WTC11 (cell line): ENCODE data around the gene DGCR2. TPM values are rescaled to one million over a fixed set of nuclear protein-coding genes. Genes with fewer than 3 reads are reported as not detected.
"Not testable (repeated sequence)": the region's sequence is repeated elsewhere in the genome, so short reads cannot be mapped to it uniquely, and the experiment has no call there.

Experiments
- ATAC-seq: fragments of 200-7000 bp; cut with Tn5 transposase; 2 replicates; pipeline ENCODE4 v1.10.0; 2021; ENCODE audit warnings: mild to moderate bottlenecking, moderate library complexity
- CTCF ChIA-PET: fragments of 300-600 bp; sonication (Branson Sonifier 250); formaldehyde crosslinking; loops from one replicate; lab custom pipeline; 2021; ENCODE audit warnings: antibody characterized with exemption; lab: Charles Lee
- POLR2A ChIA-PET: fragments of 350-600 bp; sonication (Branson Sonifier 250); formaldehyde crosslinking; loops from one replicate; lab custom pipeline; 2021; ENCODE audit warnings: antibody characterized with exemption; lab: Charles Lee
- DNase-seq: peaks from one replicate; pipeline ENCODE4 v3.0.0; 2021; ENCODE audit warnings: low spot score
- H3K27ac Mint-ChIP-seq: 2 replicates; pipeline ENCODE4 v1.8.0; 2021; ENCODE audit warnings: mixed read lengths
- H3K27me3 Mint-ChIP-seq: 2 replicates; pipeline ENCODE4 v1.8.0; 2021; ENCODE audit warnings: low read depth, mild to moderate bottlenecking, moderate library complexity, mixed read lengths
- H3K36me3 Mint-ChIP-seq: 2 replicates; pipeline ENCODE4 v1.8.0; 2021; ENCODE audit warnings: mixed read lengths
- H3K4me1 Mint-ChIP-seq: 2 replicates; pipeline ENCODE4 v1.8.0; 2022; ENCODE audit warnings: mixed read lengths
- H3K4me3 Mint-ChIP-seq: 2 replicates; pipeline ENCODE4 v1.8.0; 2021; ENCODE audit warnings: mild to moderate bottlenecking, moderate library complexity, mixed read lengths
- H3K9me3 Mint-ChIP-seq: 2 replicates; pipeline ENCODE4 v1.8.0; 2021; ENCODE audit warnings: mixed read lengths
- ESRRA ChIP-seq: sonication (generic); formaldehyde crosslinking; IDR thresholded peaks from 2 replicates; pipeline ENCODE4 v1.8.1; 2022; ENCODE audit warnings: mild to moderate bottlenecking, missing genetic modification reagents, borderline replicate concordance
- HMGA2 ChIP-seq: fragments of 250-450 bp; sonication (Bioruptor Pico); IDR thresholded peaks from 2 replicates; pipeline ENCODE4 v1.4.0; 2021; ENCODE audit warnings: mild to moderate bottlenecking, moderate library complexity
- IRF2 ChIP-seq: sonication (generic); formaldehyde crosslinking; IDR thresholded peaks from 2 replicates; pipeline ENCODE4 v1.8.0; 2022; ENCODE audit warnings: low read depth, missing genetic modification reagents, borderline replicate concordance
- NR3C1 ChIP-seq: sonication (generic); formaldehyde crosslinking; conservative IDR thresholded peaks from 2 replicates; pipeline ENCODE4 v1.8.1; 2023; ENCODE audit warnings: low read depth, mild to moderate bottlenecking, missing genetic modification reagents
- PRRX2 ChIP-seq: fragments of 250-450 bp; sonication (Bioruptor Pico); IDR thresholded peaks from 2 replicates; pipeline ENCODE4 v1.8.0; 2021; ENCODE audit warnings: mild to moderate bottlenecking
- TCF7 ChIP-seq: sonication (generic); formaldehyde crosslinking; IDR thresholded peaks from 2 replicates; pipeline ENCODE4 v1.8.0; 2022; ENCODE audit warnings: mild to moderate bottlenecking, low read depth, missing genetic modification reagents, moderate library complexity
- TEAD1 ChIP-seq: sonication (generic); formaldehyde crosslinking; IDR thresholded peaks from 2 replicates; pipeline ENCODE4 v1.8.0; 2022; ENCODE audit warnings: mild to moderate bottlenecking, missing genetic modification reagents
- ZNF138 ChIP-seq: sonication (generic); formaldehyde crosslinking; conservative IDR thresholded peaks from 2 replicates; pipeline ENCODE4 v1.8.1; 2022; ENCODE audit warnings: mild to moderate bottlenecking, moderate library complexity, missing genetic modification reagents
- ZNF219 ChIP-seq: sonication (generic); formaldehyde crosslinking; IDR thresholded peaks from 2 replicates; pipeline ENCODE4 v1.8.0; 2023; ENCODE audit warnings: missing genetic modification reagents, mild to moderate bottlenecking, borderline replicate concordance
- ZNF423 ChIP-seq: fragments of 250-450 bp; sonication (Bioruptor Pico); IDR thresholded peaks from 2 replicates; pipeline ENCODE4 v2.1.2; 2022; ENCODE audit warnings: mild to moderate bottlenecking, moderate library complexity
- total RNA-seq: library from RNA; stranded (reverse); gene quantifications from 3 replicates; pipeline ENCODE4 v1.2.3, GENCODE V29; 2021
- TF ChIP-seq, protein P1 (sequence below): sonication (generic); formaldehyde crosslinking; IDR thresholded peaks from 2 replicates; pipeline ENCODE4 v1.8.1; 2022; ENCODE audit warnings: mild to moderate bottlenecking, moderate library complexity, missing genetic modification reagents
- TF ChIP-seq, protein P2 (sequence below): sonication (generic); formaldehyde crosslinking; IDR thresholded peaks from 2 replicates; pipeline ENCODE4 v1.8.0; 2023; ENCODE audit warnings: missing genetic modification reagents, mild to moderate bottlenecking, borderline replicate concordance
- TF ChIP-seq, protein P3 (sequence below): sonication (generic); formaldehyde crosslinking; IDR thresholded peaks from 2 replicates; pipeline ENCODE4 v1.8.1; 2023; ENCODE audit warnings: mild to moderate bottlenecking, missing genetic modification reagents, moderate library complexity
- TF ChIP-seq, protein P4 (sequence below): sonication (generic); formaldehyde crosslinking; IDR thresholded peaks from 2 replicates; pipeline ENCODE4 v1.8.0; 2022; ENCODE audit warnings: missing genetic modification reagents
- TF ChIP-seq, protein P5 (sequence below): sonication (generic); formaldehyde crosslinking; IDR thresholded peaks from 2 replicates; pipeline ENCODE4 v1.8.0; 2023; ENCODE audit warnings: missing genetic modification reagents
- TF ChIP-seq, protein P6 (sequence below): sonication (generic); formaldehyde crosslinking; IDR thresholded peaks from 2 replicates; pipeline ENCODE4 v1.8.1; 2023; ENCODE audit warnings: mild to moderate bottlenecking, missing genetic modification reagents

Gene DGCR2
- total RNA-seq, 1 experiment from 2014 or later: 64.2 TPM

DNA sequence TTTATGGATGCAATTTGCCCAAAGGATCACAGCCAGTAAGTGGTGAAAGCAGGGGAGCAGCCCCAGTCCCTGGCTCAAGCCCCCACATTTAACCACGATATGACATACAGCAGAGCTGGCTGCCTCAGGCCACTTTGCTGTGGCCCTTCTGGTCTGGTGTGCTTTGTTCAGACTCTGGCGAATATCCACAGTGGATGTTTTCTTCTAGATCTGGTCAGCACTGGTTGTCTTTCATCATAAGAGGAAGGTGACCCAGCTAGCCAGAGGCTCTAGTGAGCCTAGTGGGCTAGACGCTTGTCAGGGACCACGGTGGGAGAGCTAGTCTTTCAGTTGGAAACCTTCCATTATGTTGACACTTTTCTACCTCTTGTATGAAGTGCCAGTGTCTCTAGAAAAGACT lies 42.5 kb downstream of the DGCR2 start:
- ChIA-PET POLR2A (no interaction called here), CTCF (no interaction called here)
- no peak overlapping the region for H3K27ac Mint-ChIP-seq
- H3K27me3 Mint-ChIP-seq: no peaks in the 10 kb centered on the region
- DNase-seq (no peak), ATAC-seq (no peak)
- H3K4me1 Mint-ChIP-seq: no peaks in the 10 kb centered on the region
- peaks cover 9% of the 10 kb centered on the region for H3K36me3 Mint-ChIP-seq
- no peaks in the 10 kb centered on the region for H3K9me3 Mint-ChIP-seq
- H3K4me3 Mint-ChIP-seq: no peak overlapping the region
- TF ChIP-seq, protein P1, sequence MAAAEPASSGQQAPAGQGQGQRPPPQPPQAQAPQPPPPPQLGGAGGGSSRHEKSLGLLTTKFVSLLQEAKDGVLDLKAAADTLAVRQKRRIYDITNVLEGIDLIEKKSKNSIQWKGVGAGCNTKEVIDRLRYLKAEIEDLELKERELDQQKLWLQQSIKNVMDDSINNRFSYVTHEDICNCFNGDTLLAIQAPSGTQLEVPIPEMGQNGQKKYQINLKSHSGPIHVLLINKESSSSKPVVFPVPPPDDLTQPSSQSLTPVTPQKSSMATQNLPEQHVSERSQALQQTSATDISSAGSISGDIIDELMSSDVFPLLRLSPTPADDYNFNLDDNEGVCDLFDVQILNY (CRISPR knock-in tag): no peak
- TF ChIP-seq ZNF138: no peak
- no peak for TF ChIP-seq IRF2 (CRISPR knock-in tag)
- TF ChIP-seq, protein P2, sequence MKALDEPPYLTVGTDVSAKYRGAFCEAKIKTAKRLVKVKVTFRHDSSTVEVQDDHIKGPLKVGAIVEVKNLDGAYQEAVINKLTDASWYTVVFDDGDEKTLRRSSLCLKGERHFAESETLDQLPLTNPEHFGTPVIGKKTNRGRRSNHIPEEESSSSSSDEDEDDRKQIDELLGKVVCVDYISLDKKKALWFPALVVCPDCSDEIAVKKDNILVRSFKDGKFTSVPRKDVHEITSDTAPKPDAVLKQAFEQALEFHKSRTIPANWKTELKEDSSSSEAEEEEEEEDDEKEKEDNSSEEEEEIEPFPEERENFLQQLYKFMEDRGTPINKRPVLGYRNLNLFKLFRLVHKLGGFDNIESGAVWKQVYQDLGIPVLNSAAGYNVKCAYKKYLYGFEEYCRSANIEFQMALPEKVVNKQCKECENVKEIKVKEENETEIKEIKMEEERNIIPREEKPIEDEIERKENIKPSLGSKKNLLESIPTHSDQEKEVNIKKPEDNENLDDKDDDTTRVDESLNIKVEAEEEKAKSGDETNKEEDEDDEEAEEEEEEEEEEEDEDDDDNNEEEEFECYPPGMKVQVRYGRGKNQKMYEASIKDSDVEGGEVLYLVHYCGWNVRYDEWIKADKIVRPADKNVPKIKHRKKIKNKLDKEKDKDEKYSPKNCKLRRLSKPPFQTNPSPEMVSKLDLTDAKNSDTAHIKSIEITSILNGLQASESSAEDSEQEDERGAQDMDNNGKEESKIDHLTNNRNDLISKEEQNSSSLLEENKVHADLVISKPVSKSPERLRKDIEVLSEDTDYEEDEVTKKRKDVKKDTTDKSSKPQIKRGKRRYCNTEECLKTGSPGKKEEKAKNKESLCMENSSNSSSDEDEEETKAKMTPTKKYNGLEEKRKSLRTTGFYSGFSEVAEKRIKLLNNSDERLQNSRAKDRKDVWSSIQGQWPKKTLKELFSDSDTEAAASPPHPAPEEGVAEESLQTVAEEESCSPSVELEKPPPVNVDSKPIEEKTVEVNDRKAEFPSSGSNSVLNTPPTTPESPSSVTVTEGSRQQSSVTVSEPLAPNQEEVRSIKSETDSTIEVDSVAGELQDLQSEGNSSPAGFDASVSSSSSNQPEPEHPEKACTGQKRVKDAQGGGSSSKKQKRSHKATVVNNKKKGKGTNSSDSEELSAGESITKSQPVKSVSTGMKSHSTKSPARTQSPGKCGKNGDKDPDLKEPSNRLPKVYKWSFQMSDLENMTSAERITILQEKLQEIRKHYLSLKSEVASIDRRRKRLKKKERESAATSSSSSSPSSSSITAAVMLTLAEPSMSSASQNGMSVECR (CRISPR knock-in tag): no peak
- TF ChIP-seq, protein P3, sequence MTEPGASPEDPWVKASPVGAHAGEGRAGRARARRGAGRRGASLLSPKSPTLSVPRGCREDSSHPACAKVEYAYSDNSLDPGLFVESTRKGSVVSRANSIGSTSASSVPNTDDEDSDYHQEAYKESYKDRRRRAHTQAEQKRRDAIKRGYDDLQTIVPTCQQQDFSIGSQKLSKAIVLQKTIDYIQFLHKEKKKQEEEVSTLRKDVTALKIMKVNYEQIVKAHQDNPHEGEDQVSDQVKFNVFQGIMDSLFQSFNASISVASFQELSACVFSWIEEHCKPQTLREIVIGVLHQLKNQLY: no peak
- no peak for TF ChIP-seq TEAD1 (CRISPR knock-in tag)

DNA sequence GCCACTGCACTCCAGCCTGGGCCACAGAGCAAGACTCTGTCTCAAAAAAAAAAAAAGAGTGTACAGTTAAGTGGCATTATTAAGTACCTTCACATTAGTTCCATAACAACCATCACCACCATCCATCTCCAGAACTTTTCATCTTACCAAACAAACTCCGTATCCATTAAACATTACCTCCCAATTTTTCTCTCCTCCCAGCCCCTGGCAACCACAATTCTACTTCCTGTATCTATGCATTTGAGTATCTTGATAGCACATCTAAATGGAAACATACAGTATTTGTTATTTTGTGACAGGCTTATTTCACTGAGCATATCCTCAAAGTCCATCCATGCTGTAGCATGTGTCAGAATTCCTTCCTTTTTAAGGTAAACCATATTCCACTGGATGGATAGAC lies 46.8 kb downstream of the DGCR2 start:
- no peak for ATAC-seq
- no peak for TF ChIP-seq NR3C1 (CRISPR knock-in tag)
- TF ChIP-seq, protein P4, sequence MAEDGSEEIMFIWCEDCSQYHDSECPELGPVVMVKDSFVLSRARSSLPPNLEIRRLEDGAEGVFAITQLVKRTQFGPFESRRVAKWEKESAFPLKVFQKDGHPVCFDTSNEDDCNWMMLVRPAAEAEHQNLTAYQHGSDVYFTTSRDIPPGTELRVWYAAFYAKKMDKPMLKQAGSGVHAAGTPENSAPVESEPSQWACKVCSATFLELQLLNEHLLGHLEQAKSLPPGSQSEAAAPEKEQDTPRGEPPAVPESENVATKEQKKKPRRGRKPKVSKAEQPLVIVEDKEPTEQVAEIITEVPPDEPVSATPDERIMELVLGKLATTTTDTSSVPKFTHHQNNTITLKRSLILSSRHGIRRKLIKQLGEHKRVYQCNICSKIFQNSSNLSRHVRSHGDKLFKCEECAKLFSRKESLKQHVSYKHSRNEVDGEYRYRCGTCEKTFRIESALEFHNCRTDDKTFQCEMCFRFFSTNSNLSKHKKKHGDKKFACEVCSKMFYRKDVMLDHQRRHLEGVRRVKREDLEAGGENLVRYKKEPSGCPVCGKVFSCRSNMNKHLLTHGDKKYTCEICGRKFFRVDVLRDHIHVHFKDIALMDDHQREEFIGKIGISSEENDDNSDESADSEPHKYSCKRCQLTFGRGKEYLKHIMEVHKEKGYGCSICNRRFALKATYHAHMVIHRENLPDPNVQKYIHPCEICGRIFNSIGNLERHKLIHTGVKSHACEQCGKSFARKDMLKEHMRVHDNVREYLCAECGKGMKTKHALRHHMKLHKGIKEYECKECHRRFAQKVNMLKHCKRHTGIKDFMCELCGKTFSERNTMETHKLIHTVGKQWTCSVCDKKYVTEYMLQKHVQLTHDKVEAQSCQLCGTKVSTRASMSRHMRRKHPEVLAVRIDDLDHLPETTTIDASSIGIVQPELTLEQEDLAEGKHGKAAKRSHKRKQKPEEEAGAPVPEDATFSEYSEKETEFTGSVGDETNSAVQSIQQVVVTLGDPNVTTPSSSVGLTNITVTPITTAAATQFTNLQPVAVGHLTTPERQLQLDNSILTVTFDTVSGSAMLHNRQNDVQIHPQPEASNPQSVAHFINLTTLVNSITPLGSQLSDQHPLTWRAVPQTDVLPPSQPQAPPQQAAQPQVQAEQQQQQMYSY: no peak
- TF ChIP-seq ESRRA (CRISPR knock-in tag): no peak
- TF ChIP-seq, protein P5, sequence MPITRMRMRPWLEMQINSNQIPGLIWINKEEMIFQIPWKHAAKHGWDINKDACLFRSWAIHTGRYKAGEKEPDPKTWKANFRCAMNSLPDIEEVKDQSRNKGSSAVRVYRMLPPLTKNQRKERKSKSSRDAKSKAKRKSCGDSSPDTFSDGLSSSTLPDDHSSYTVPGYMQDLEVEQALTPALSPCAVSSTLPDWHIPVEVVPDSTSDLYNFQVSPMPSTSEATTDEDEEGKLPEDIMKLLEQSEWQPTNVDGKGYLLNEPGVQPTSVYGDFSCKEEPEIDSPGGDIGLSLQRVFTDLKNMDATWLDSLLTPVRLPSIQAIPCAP: no peak
- no peak for TF ChIP-seq ZNF219
- TF ChIP-seq TCF7 (CRISPR knock-in tag): no peak
- TF ChIP-seq ZNF423 (CRISPR knock-in tag): no peak
- TF ChIP-seq HMGA2 (CRISPR knock-in tag): no peak
- no peak for TF ChIP-seq PRRX2 (CRISPR knock-in tag)
- TF ChIP-seq, protein P6, sequence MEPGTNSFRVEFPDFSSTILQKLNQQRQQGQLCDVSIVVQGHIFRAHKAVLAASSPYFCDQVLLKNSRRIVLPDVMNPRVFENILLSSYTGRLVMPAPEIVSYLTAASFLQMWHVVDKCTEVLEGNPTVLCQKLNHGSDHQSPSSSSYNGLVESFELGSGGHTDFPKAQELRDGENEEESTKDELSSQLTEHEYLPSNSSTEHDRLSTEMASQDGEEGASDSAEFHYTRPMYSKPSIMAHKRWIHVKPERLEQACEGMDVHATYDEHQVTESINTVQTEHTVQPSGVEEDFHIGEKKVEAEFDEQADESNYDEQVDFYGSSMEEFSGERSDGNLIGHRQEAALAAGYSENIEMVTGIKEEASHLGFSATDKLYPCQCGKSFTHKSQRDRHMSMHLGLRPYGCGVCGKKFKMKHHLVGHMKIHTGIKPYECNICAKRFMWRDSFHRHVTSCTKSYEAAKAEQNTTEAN (CRISPR knock-in tag): no peak
- Mint-ChIP-seq H3K4me3 (no peak overlapping the region), H3K27me3 (no peaks in the 10 kb centered on the region), H3K9me3 (no peaks in the 10 kb centered on the region), H3K27ac (no peak overlapping the region), H3K36me3 (peaks cover 7% of the 10 kb centered on the region), H3K4me1 (no peaks in the 10 kb centered on the region)
- ChIA-PET POLR2A (interaction anchor here (2.1 kb wide), 1 partner anchor 46 kb away, joined by 8 read pairs; the partner anchor contains the start of gene DGCR2), CTCF (interaction anchor here (0.9 to 1.2 kb wide), 2 partner anchors 10 to 69 kb away, joined by 3 to 4 read pairs; partner anchors contain the start of gene ESS2)
- no peak for DNase-seq

DNA sequence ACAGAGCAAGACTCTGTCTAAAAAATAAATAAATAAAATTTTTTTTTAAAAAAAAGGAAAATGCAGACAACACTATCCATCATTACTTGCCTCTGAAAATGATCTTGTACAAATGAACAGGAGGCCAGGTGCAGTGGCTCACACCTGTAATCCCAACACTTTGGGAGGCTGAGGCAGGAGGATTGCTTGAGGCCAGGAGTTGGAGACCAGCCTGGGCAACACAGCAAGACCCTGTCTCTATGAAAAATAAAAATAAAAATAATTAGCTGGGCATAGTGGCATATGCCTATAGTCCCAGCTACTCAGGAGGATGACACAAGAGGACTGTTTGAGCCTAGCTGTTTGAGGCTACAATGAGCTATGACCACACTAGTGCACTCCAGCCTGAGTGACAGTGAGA lies 49.4 kb downstream of the DGCR2 start:
- ATAC-seq, H3K9me3 Mint-ChIP-seq, H3K27ac Mint-ChIP-seq, DNase-seq, POLR2A ChIA-PET, H3K4me1 Mint-ChIP-seq, H3K4me3 Mint-ChIP-seq, H3K27me3 Mint-ChIP-seq: not testable (repeated sequence)
- CTCF ChIA-PET: interaction anchor here (1.2 to 1.5 kb wide), 6 partner anchors 12 to 72 kb away, joined by 3 to 7 read pairs (median 5); partner anchors contain the start of genes DGCR2 and ESS2
- H3K36me3 Mint-ChIP-seq: peaks cover 18% of the 10 kb centered on the region
